Epidermal melanocyte (primary cell): Measurements from ENCODE around the gene UQCC5.

Source experiments
- DNase-seq: peaks from one replicate; pipeline ENCODE4 v3.0.0; 2011; ENCODE audit warnings: low spot score; ENCODE audit not compliant: insufficient read length

The UQCC5 gene

DNA sequence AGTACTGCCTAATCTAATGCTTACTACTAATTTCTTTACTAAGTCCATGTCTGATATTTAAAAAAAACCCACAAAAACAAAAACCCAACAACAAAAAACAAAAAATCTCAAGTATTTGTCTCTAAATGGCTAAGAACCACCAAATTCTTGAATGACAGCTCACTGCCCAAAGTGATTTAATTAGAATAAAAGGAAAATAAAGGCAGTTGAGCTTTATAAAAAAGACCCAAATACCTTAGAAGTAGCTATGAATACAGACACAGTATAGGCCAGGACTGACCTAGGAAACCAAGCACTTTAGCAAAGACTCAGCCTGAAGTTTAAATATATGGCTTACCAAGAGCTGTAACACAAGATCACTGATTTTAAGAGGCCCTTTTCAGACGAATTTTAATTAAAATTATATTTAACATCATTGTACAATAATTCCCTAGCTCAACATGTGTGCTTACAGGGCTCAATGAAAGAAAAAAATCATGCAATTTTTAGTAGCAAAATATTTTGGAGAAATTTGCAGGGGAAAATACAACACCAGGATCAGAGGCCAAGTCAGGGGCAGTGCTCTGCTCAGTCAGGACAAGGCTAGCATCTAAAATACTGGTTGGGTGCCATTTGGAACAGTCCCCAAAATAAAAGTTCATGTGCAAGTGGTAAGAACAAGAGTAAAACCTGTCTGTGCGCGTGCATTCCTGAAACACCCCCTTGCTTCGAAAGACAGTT is 24.8 kb downstream of the UQCC5 start:
- DNase-seq = no peak

DNA sequence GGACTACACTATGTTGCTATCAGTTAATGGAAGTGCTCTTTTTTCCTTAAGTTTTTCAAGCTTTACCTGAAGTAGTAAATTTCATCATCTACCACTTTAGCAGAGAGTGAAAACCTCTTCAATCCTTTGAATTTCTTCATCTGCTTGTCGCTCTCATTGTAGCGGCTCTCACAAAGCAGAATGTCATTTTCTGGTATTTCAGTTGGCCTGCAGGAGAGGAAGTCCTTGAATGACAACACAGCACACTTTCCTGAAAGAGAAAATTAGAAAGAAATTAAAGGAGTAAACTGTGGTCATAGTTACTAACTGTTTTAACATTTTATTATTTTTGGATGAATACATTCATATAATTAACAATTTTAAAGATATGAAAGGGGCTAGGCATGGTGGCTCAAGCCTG is 27.6 kb downstream of the UQCC5 start:
- DNase-seq = no peak

- no peak for DNase-seq
These were observed 31.7 kb downstream of the UQCC5 start for GRCh38 chr3:52568069-52568468.

DNA sequence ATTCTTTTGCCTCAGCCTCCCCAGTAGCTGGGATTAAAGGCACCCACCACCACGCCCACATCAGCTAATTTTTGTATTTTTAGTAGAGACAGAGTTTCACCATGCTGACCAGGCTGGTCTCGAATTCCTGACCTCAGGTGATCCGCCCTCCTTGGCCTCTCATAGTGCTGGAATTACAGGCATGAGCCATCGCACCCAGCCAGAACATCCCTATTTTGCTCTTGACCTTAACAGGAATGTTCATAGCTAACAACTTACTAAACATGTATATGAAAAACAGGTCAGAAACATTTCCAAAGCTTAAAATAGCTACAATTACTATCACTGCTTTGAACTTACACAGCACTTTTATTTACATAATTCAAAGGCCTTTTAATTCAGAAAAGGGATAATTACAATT is 33.7 kb downstream of the UQCC5 start:
- no peak for DNase-seq

DNA sequence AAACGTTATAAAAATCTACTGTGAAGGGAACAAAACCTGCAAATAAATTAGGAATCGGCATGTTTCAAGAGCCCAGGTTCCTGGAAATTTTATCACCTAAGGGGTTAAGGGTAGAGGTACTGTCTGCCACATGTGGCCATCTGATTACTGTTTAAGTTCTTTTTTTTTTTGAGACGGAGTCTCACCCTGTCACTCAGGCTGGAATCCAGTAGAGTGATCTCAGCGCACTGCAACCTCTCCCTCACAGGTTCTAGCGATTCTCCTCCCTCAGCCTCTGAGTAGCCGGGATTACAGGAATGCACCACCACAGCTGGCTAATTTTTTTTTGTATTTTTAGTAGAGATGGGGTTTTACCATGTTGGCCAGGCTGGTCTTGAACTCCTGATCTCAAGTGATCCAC is 35.8 kb downstream of the UQCC5 start:
- no peak for DNase-seq

- no peak for DNase-seq
These were observed 37.9 kb downstream of the UQCC5 start for GRCh38 chr3:52574056-52574965.
